Keratinocyte (primary cell): ENCODE measurements around the gene CYP46A1. TPM values are rescaled to one million over a fixed set of nuclear protein-coding genes. Genes with fewer than 3 reads are reported as not detected.

Experiments
- DNase-seq: peaks from one replicate; pipeline ENCODE4 v3.0.0-alpha.2; 2011; ENCODE audit warnings: low read depth, missing footprints, low spot score
- FAIRE-seq: peaks from 2 replicates; lab custom pipeline; 2011; peaks lifted over from hg19 to GRCh38; lab: Jason Lieb, UNC
- H2AFZ ChIP-seq: 2 replicates; pipeline ENCODE4 v1.6.0; 2012; ENCODE audit warnings: low read length, control low read depth, inconsistent platforms; ENCODE audit not compliant: control insufficient read depth
- H3K27ac ChIP-seq: 2 replicates; pipeline ENCODE4 v1.5.1; 2011; ENCODE audit warnings: low read length; ENCODE audit not compliant: control insufficient read depth, insufficient read depth
- H3K27me3 ChIP-seq: 3 replicates; pipeline ENCODE4 v1.6.0; 2011; ENCODE audit warnings: low read length; ENCODE audit not compliant: control insufficient read depth, insufficient read depth; ENCODE audit errors: extremely low read depth
- H3K36me3 ChIP-seq, 2 experiments: 2 replicates in 1 of 2; 3 replicates in 1 of 2; pipeline ENCODE4 v1.5.1; 2011; ENCODE audit warnings: low read length in 2 of 2, mild to moderate bottlenecking in 1 of 2; ENCODE audit not compliant: control insufficient read depth in 2 of 2, insufficient read depth in 2 of 2; ENCODE audit errors: extremely low read depth in 1 of 2
- H3K4me1 ChIP-seq: 3 replicates; pipeline ENCODE4 v1.5.1; 2011; ENCODE audit warnings: low read length; ENCODE audit not compliant: control insufficient read depth, insufficient read depth; ENCODE audit errors: extremely low read depth
- H3K4me2 ChIP-seq: 3 replicates; pipeline ENCODE4 v1.6.0; 2011; ENCODE audit warnings: low read depth, low read length; ENCODE audit not compliant: control insufficient read depth, insufficient read depth; ENCODE audit errors: extremely low read depth
- H3K4me3 ChIP-seq, 3 experiments: fragments of 200-600 bp in 1 of 3; sonication (generic) in 1 of 3; 2 replicates in 2 of 3; 3 replicates in 1 of 3; pipeline ENCODE4 v1.5.1; 2011 to 2016; ENCODE audit warnings: low read length in 3 of 3, mild to moderate bottlenecking in 3 of 3, control low read depth in 2 of 3, inconsistent platforms in 1 of 3, low read depth in 1 of 3, mixed read lengths in 1 of 3, mixed run types in 1 of 3, moderate library complexity in 1 of 3; ENCODE audit not compliant: control insufficient read depth in 2 of 3, insufficient read depth in 2 of 3; ENCODE audit errors: extremely low read depth in 1 of 3
- H3K79me2 ChIP-seq: 2 replicates; pipeline ENCODE4 v1.6.0; 2012; ENCODE audit warnings: low read length; ENCODE audit not compliant: control insufficient read depth, insufficient read depth
- H3K9ac ChIP-seq: 3 replicates; pipeline ENCODE4 v1.6.0; 2011; ENCODE audit warnings: low read length; ENCODE audit not compliant: control insufficient read depth, insufficient read depth; ENCODE audit errors: extremely low read depth
- H3K9me1 ChIP-seq: 3 replicates; pipeline ENCODE4 v1.6.0; 2011; ENCODE audit warnings: low read length; ENCODE audit not compliant: control insufficient read depth, insufficient read depth; ENCODE audit errors: extremely low read depth
- H3K9me3 ChIP-seq: 2 replicates; pipeline ENCODE4 v1.5.1; 2012; ENCODE audit warnings: low read depth, low read length; ENCODE audit not compliant: control insufficient read depth
- H4K20me1 ChIP-seq: 3 replicates; pipeline ENCODE4 v1.6.0; 2011; ENCODE audit warnings: low read length; ENCODE audit not compliant: control insufficient read depth, insufficient read depth; ENCODE audit errors: extremely low read depth
- CTCF ChIP-seq, 3 experiments: IDR thresholded peaks in 1 of 3; conservative IDR thresholded peaks in 1 of 3; optimal IDR thresholded peaks in 1 of 3; 2 replicates in 2 of 3; 3 replicates in 1 of 3; pipeline versions ENCODE3 to v1.5.1; 2011; ENCODE audit warnings: low read length in 3 of 3, mild to moderate bottlenecking in 3 of 3, moderate library complexity in 2 of 3, control low read depth in 1 of 3, inconsistent platforms in 1 of 3; ENCODE audit not compliant: insufficient read depth in 2 of 3; ENCODE audit errors: extremely low read depth in 1 of 3
- EZH2 ChIP-seq: IDR thresholded peaks from one replicate; pipeline ENCODE4 v1.6.1; 2012; ENCODE audit warnings: inconsistent platforms, mild to moderate bottlenecking, low read length, moderate library complexity
- dilution Hi-C: fragments of 300-500 bp; cut with MboI; formaldehyde crosslinking; loops from one replicate; pipeline ENCODE4 v1.7.0; 2020; ENCODE audit warnings: low sequenced_read_pairs; ENCODE audit not compliant: extremely low pct_ligation_motif_present
- polyA plus RNA-seq, 5 experiments: library from polyadenylated mRNA; depleted of rRNA in 3 of 5; stranded (reverse) in 3 of 5; stranded (forward) in 1 of 5; unstranded in 1 of 5; fragments of >200 nt; gene quantifications; 1 replicate in 1 of 5; 2 replicates in 3 of 5; 3 replicates in 1 of 5; pipeline versions ENCODE4 v1.2.1 to v1.2.3, GENCODE V29; 2011 to 2012; ENCODE audit warnings: missing spikeins in 2 of 5, low read depth in 1 of 5, low replicate concordance in 1 of 5

Gene CYP46A1
- polyA plus RNA-seq, 1 donor (not counting 4 experiments of a cell fraction or from before 2014, with no cell fraction given): 0.01 TPM

GRCh38 chr14:99768381-99768780, 84.3 kb downstream of the CYP46A1 start:
- no peak overlapping the region for H2AFZ ChIP-seq

GRCh38 chr14:99769123-99769522, 85.0 kb downstream of the CYP46A1 start:
- no peak for TF ChIP-seq EZH2
- TF ChIP-seq CTCF (optimal IDR thresholded peaks at IDR 0.05 in 1 of 3, IDR thresholded peaks at IDR 0.05 in 1 of 3, conservative IDR thresholded peaks at IDR 0.05 in 1 of 3; ENCODE audit: extremely low read depth in 1 of 3, insufficient read depth in 2 of 3, low read length in 3 of 3): no peak
- dilution Hi-C loops: no loop called here

More at GRCh38 chr14:99768381-99768780, 84.3 kb downstream of the CYP46A1 start:
- no peaks in the 10 kb centered on the region for H3K9me3 ChIP-seq
- no peak for TF ChIP-seq CTCF (optimal IDR thresholded peaks at IDR 0.05 in 1 of 3, IDR thresholded peaks at IDR 0.05 in 1 of 3, conservative IDR thresholded peaks at IDR 0.05 in 1 of 3; ENCODE audit: extremely low read depth in 1 of 3, insufficient read depth in 2 of 3, low read length in 3 of 3)
- no peak for TF ChIP-seq EZH2
- no peak overlapping the region for H3K4me3 ChIP-seq
- no peaks in the 10 kb centered on the region for H3K4me1 ChIP-seq
- DNase-seq (no peak), FAIRE-seq (no peak)
- H3K36me3 ChIP-seq: no peaks in the 10 kb centered on the region
- H3K79me2 ChIP-seq: no peaks in the 10 kb centered on the region
- H3K27ac ChIP-seq: no peak overlapping the region
- no peaks in the 10 kb centered on the region for H3K9me1 ChIP-seq
- H4K20me1 ChIP-seq: no peaks in the 10 kb centered on the region
- dilution Hi-C loops: no loop called here
- no peak overlapping the region for H3K9ac ChIP-seq
- no peak overlapping the region for H3K4me2 ChIP-seq
- H3K27me3 ChIP-seq: peaks cover 30% of the 10 kb centered on the region

More at GRCh38 chr14:99769123-99769522, 85.0 kb downstream of the CYP46A1 start:
- Histone ChIP-seq H3K4me2 (no peak overlapping the region), H3K9me3 (no peaks in the 10 kb centered on the region), H3K4me3 (no peak overlapping the region), H3K27ac (no peak overlapping the region), H3K36me3 (no peaks in the 10 kb centered on the region), H3K4me1 (no peaks in the 10 kb centered on the region), H4K20me1 (no peaks in the 10 kb centered on the region), H3K9ac (no peak overlapping the region), H3K79me2 (no peaks in the 10 kb centered on the region), H3K27me3 (peaks cover 37% of the 10 kb centered on the region), H3K9me1 (no peaks in the 10 kb centered on the region), H2AFZ (no peak overlapping the region)
- no peak for DNase-seq
- FAIRE-seq: no peak
